IMR-90 (cell line): Measurements from ENCODE around the gene PRR23E. TPM values are rescaled to one million over a fixed set of nuclear protein-coding genes. Genes with fewer than 3 reads are reported as not detected.

Source experiments
- ATAC-seq: fragments of 200-7000 bp; cut with Tn5 transposase; 2 replicates; pipeline ENCODE4 v1.9.1; 2020; ENCODE audit warnings: low read depth, mild to moderate bottlenecking, moderate library complexity
- BruUV-seq: library from RNA; stranded (reverse); fragments of 400-500 nt; replicated peaks from 2 replicates; lab custom pipeline; 2021; lab: Mats Ljungman, UMichigan
- CTCF ChIA-PET: fragments of 300-600 bp; formaldehyde crosslinking; extraction: SDS; loops from one replicate; lab custom pipeline; 2021; ENCODE audit warnings: antibody characterized with exemption; lab: Yijun Ruan, JAX
- POLR2A ChIA-PET: fragments of 300-600 bp; sonication (Branson Sonifier 250); formaldehyde crosslinking; loops from one replicate; lab custom pipeline; 2022; ENCODE audit warnings: antibody characterized with exemption; ENCODE audit not compliant: unreplicated experiment; lab: Charles Lee
- DNase-seq: peaks from one replicate; pipeline ENCODE4 v3.0.0; 2013
- H2AFZ ChIP-seq: replicated peaks from 2 replicates; pipeline ENCODE3; 2013; ENCODE audit warnings: low read length, mild to moderate bottlenecking; ENCODE audit not compliant: poor library complexity
- H2AK5ac ChIP-seq: 2 replicates; pipeline ENCODE4 v1.6.1; 2013; ENCODE audit warnings: low read depth, low read length, inconsistent platforms
- H2AK9ac ChIP-seq: replicated peaks from 2 replicates; pipeline ENCODE3; 2013; ENCODE audit warnings: mild to moderate bottlenecking, low read depth, low read length, moderate library complexity; ENCODE audit not compliant: poor library complexity
- H2BK120ac ChIP-seq: 2 replicates; pipeline ENCODE4 v1.6.1; 2013; ENCODE audit warnings: low read depth, low read length, inconsistent platforms
- H2BK15ac ChIP-seq: 3 replicates; pipeline ENCODE4 v1.6.1; 2013; ENCODE audit warnings: low read depth, low read length, inconsistent platforms
- H2BK20ac ChIP-seq: 2 replicates; pipeline ENCODE4 v1.6.1; 2013; ENCODE audit warnings: low read depth, mild to moderate bottlenecking, inconsistent platforms, low read length, moderate library complexity
- H2BK5ac ChIP-seq: 2 replicates; pipeline ENCODE4 v1.6.1; 2013; ENCODE audit warnings: mild to moderate bottlenecking, low read depth, low read length, inconsistent platforms; ENCODE audit not compliant: poor library complexity, severe bottlenecking
- H3K14ac ChIP-seq: replicated peaks from 2 replicates; pipeline ENCODE4 v1.6.1; 2013; ENCODE audit warnings: low read depth, low read length, inconsistent platforms
- H3K18ac ChIP-seq: 2 replicates; pipeline ENCODE4 v1.6.1; 2013; ENCODE audit warnings: low read depth, low read length, control low read depth
- H3K23ac ChIP-seq: 2 replicates; pipeline ENCODE4 v1.6.1; 2013; ENCODE audit warnings: low read depth, low read length, inconsistent platforms
- H3K27ac ChIP-seq: 2 replicates; pipeline ENCODE4 v1.5.1; 2013; ENCODE audit warnings: mild to moderate bottlenecking, control low read depth, low read length; ENCODE audit not compliant: insufficient read depth
- H3K27me3 ChIP-seq: 2 replicates; pipeline ENCODE4 v1.6.1; 2013; ENCODE audit warnings: low read length; ENCODE audit not compliant: control insufficient read depth, insufficient read depth
- H3K36me3 ChIP-seq: 2 replicates; pipeline ENCODE4 v1.6.1; 2013; ENCODE audit warnings: low read length, mixed read lengths; ENCODE audit not compliant: control insufficient read depth, insufficient read depth
- H3K4ac ChIP-seq: 2 replicates; pipeline ENCODE4 v1.6.1; 2013; ENCODE audit warnings: low read depth, low read length, inconsistent platforms
- H3K4me1 ChIP-seq: 2 replicates; pipeline ENCODE4 v1.6.1; 2013; ENCODE audit warnings: low read length, mixed read lengths; ENCODE audit not compliant: control insufficient read depth, insufficient read depth
- H3K4me2 ChIP-seq: 2 replicates; pipeline ENCODE4 v1.6.1; 2013; ENCODE audit warnings: low read depth, mild to moderate bottlenecking, control low read depth, low read length, moderate library complexity
- H3K4me3 ChIP-seq: 2 replicates; pipeline ENCODE4 v1.5.1; 2013; ENCODE audit warnings: low read depth, mild to moderate bottlenecking, control low read depth, low read length, moderate library complexity; ENCODE audit not compliant: insufficient read depth
- H3K56ac ChIP-seq: 2 replicates; pipeline ENCODE4 v1.6.1; 2013; ENCODE audit warnings: low read length, inconsistent platforms; ENCODE audit not compliant: insufficient read depth; ENCODE audit errors: extremely low read depth
- H3K79me1 ChIP-seq, 2 experiments: 2 replicates each; pipeline ENCODE4 v1.6.1; 2013; ENCODE audit warnings: low read length in 2 of 2, inconsistent platforms in 1 of 2, low read depth in 1 of 2
- H3K9ac ChIP-seq: 2 replicates; pipeline ENCODE4 v1.6.1; 2013; ENCODE audit warnings: low read depth, low read length, control low read depth
- H3K9me1 ChIP-seq: 2 replicates; pipeline ENCODE4 v1.6.1; 2013; ENCODE audit warnings: low read length, inconsistent platforms; ENCODE audit not compliant: insufficient read depth
- H3K9me3 ChIP-seq: 2 replicates; pipeline ENCODE4 v1.6.1; 2013; ENCODE audit warnings: low read length; ENCODE audit not compliant: control insufficient read depth, insufficient read depth
- H4K20me1 ChIP-seq: 2 replicates; pipeline ENCODE4 v1.6.1; 2013; ENCODE audit warnings: low read length, inconsistent platforms; ENCODE audit not compliant: insufficient read depth
- H4K5ac ChIP-seq: 2 replicates; pipeline ENCODE4 v1.6.1; 2013; ENCODE audit warnings: mild to moderate bottlenecking, low read depth, low read length, control low read depth
- H4K8ac ChIP-seq, 2 experiments: 2 replicates each; pipeline ENCODE4 v1.6.1; 2013; ENCODE audit warnings: low read depth in 2 of 2, low read length in 2 of 2, control low read depth in 1 of 2, inconsistent platforms in 1 of 2
- H4K91ac ChIP-seq: 2 replicates; pipeline ENCODE4 v1.6.1; 2013; ENCODE audit warnings: low read depth, low read length, inconsistent platforms; ENCODE audit not compliant: insufficient read depth
- BHLHE40 ChIP-seq: fragments of 150-350 bp; IDR thresholded peaks from 2 replicates; pipeline ENCODE4 v1.6.1; 2016; ENCODE audit warnings: mild to moderate bottlenecking, low read depth, low read length
- CHD1 ChIP-seq: IDR thresholded peaks from 2 replicates; pipeline ENCODE4 v1.6.1; 2012; ENCODE audit warnings: low read depth, low read length, improper control_type of control experiment
- ELK1 ChIP-seq: fragments of 150-350 bp; IDR thresholded peaks from 2 replicates; pipeline ENCODE4 v1.6.1; 2016; ENCODE audit warnings: low read depth, mild to moderate bottlenecking, low read length, moderate library complexity, borderline replicate concordance
- MAFK ChIP-seq: IDR thresholded peaks from 2 replicates; pipeline ENCODE4 v1.6.1; 2012; ENCODE audit warnings: low read depth, low read length, improper control_type of control experiment
- MXI1 ChIP-seq: IDR thresholded peaks from 2 replicates; pipeline ENCODE4 v1.6.1; 2012; ENCODE audit warnings: low read depth, mild to moderate bottlenecking, low read length, moderate library complexity, borderline replicate concordance
- NFE2L2 ChIP-seq: fragments of 150-350 bp; IDR thresholded peaks from 2 replicates; pipeline ENCODE4 v1.6.1; 2016; ENCODE audit warnings: low read depth, mild to moderate bottlenecking, low read length
- POLR2A ChIP-seq: IDR thresholded peaks from 2 replicates; pipeline ENCODE4 v1.6.1; 2012; ENCODE audit warnings: mild to moderate bottlenecking, low read depth, low read length
- RAD21 ChIP-seq: IDR thresholded peaks from 2 replicates; pipeline ENCODE4 v1.6.1; 2012; ENCODE audit warnings: low read length, improper control_type of control experiment
- RFX5 ChIP-seq: IDR thresholded peaks from 2 replicates; pipeline ENCODE4 v1.8.0; 2012; ENCODE audit warnings: low read depth, mild to moderate bottlenecking, low read length, moderate library complexity
- SMC3 ChIP-seq: fragments of 150-350 bp; IDR thresholded peaks from 2 replicates; pipeline ENCODE4 v1.6.1; 2016; ENCODE audit warnings: low read depth, mild to moderate bottlenecking, antibody characterized with exemption, low read length, moderate library complexity
- USF2 ChIP-seq: fragments of 150-350 bp; IDR thresholded peaks from 2 replicates; pipeline ENCODE4 v1.6.1; 2017; ENCODE audit warnings: mild to moderate bottlenecking, antibody characterized with exemption, low read length, low read depth
- WGBS, 2 experiments: methylation state at CpG; one replicate each; pipeline versions ENCODE4 v1.1.5 to v1.1.7; 2013; ENCODE audit warnings: missing lambda C conversion rate in 2 of 2; ENCODE audit not compliant: insufficient read length in 1 of 2; ENCODE audit errors: extremely low coverage in 2 of 2; 5-methylcytosine and 5-hydroxymethylcytosine counted together
- dilution Hi-C: fragments of 300-500 bp; cut with HindIII; formaldehyde crosslinking; loops from one replicate; pipeline ENCODE4 v1.14.3; 2018; ENCODE audit warnings: low sequenced_read_pairs; ENCODE audit not compliant: unreplicated experiment
- in situ Hi-C: fragments of 300-500 bp; cut with MboI; formaldehyde crosslinking; loops from 3 replicates; pipeline ENCODE4 v1.14.3; 2019; ENCODE audit warnings: low sequenced_read_pairs, inconsistent platforms, mixed read lengths
- intact Hi-C: fragments of 100-400 bp; cut with micrococcal nuclease; formaldehyde crosslinking; loops from 2 replicates; pipeline ENCODE4 v1.10.0; 2022
- polyA plus RNA-seq, 3 experiments: library from polyadenylated mRNA; depleted of rRNA; stranded (reverse); fragments of >200 nt; gene quantifications; 2 replicates each; pipeline ENCODE4 v1.2.3, GENCODE V29; 2012; ENCODE audit warnings: low replicate concordance in 1 of 3
- total RNA-seq: library from RNA; depleted of rRNA; stranded (reverse); fragments of >200 nt; gene quantifications from 2 replicates; pipeline ENCODE4 v1.2.3, GENCODE V29; 2012

The PRR23E gene
- total and polyA plus RNA-seq, 2 of the 4 experiments (the other 2 are of a cell fraction): not detected

- in situ Hi-C loops: no loop called here
- Histone ChIP-seq H2AK9ac (no peak overlapping the region), H4K5ac (no peak overlapping the region), H3K36me3 (no peaks in the 10 kb centered on the region), H3K4ac (no peak overlapping the region), H3K4me3 (no peak overlapping the region), H3K23ac (no peak overlapping the region), H3K18ac (no peak overlapping the region), H2AK5ac (no peak overlapping the region), H3K27ac (no peak overlapping the region), H3K4me1 (no peaks in the 10 kb centered on the region), H3K14ac (no peak overlapping the region), H4K8ac (no peak overlapping the region), H2BK15ac (no peak overlapping the region), H4K91ac (no peak overlapping the region), H2BK120ac (no peak overlapping the region), H2BK5ac (no peak overlapping the region), H3K27me3 (peaks cover 3% of the 10 kb centered on the region), H3K56ac (no peak overlapping the region), H4K20me1 (no peaks in the 10 kb centered on the region), H3K9me3 (no peaks in the 10 kb centered on the region), H2BK20ac (no peak overlapping the region), H3K4me2 (no peak overlapping the region), H3K79me1 (no peaks in the 10 kb centered on the region), H2AFZ (no peak overlapping the region), H3K9ac (no peak overlapping the region), H3K9me1 (no peaks in the 10 kb centered on the region)
- BruUV-seq: no TSS peak
- ChIA-PET CTCF (no interaction called here), POLR2A (no interaction called here)
- DNase-seq (no peak), ATAC-seq (no peak)
- WGBS, 2 experiments: no CpG with 5 or more reads among the region's 8 CpGs
- TF ChIP-seq POLR2A (no peak), BHLHE40 (no peak), USF2 (no peak), NFE2L2 (no peak), RFX5 (no peak), ELK1 (no peak), RAD21 (no peak), MAFK (no peak), MXI1 (no peak), CHD1 (no peak), SMC3 (no peak)
- intact Hi-C loops: no loop called here
- dilution Hi-C loops: no loop called here
Observed at GRCh38 chr3:127207727-127208482, 15.0 kb downstream of the PRR23E start.
